Activated gamma-delta T cell (primary cell): ENCODE data around the gene STEAP1.
A peak's percentile ranks its signal among the peaks of the same experiment; 100 is the strongest.
"Not testable (repeated sequence)": the region's sequence is repeated elsewhere in the genome, so short reads cannot be mapped to it uniquely, and the experiment has no call there.

Experiments
- DNase-seq: peaks from one replicate; lab custom pipeline; 2025; lab: John Stamatoyannopoulos, UW
- total RNA-seq, 2 donors: gene quantifications; one replicate each; lab custom pipeline; 2026; lab: John Stamatoyannopoulos, UW

STEAP1 gene
- 0.04 to 0.10 reads per million in 2 donors for total RNA-seq

- DNase-seq = peak; percentile 64
Measured at GRCh38 chr7:90153943-90154771, at the start of gene STEAP1. STEAP1 (plus strand) TSS chr7:90154469; CDS start chr7:90159789, 5,320 bp downstream.

- not testable (repeated sequence) for DNase-seq
Measured at GRCh38 chr7:90114972-90115371, 39.3 kb upstream of the STEAP1 start.

- not testable (repeated sequence) for DNase-seq
Measured at GRCh38 chr7:90118551-90119177, 35.6 kb upstream of the STEAP1 start.

- no peak for DNase-seq
Measured at GRCh38 chr7:90119178-90119971, 34.9 kb upstream of the STEAP1 start.

GRCh38 chr7:90120205-90120604 is 34.1 kb upstream of the STEAP1 start:
- not testable (repeated sequence) for DNase-seq

GRCh38 chr7:90131746-90132145 is 22.5 kb upstream of the STEAP1 start:
- DNase-seq = not testable (repeated sequence)

GRCh38 chr7:90147079-90147960 is 6.9 kb upstream of the STEAP1 start:
- not testable (repeated sequence) for DNase-seq

GRCh38 chr7:90149428-90149827 is 4.8 kb upstream of the STEAP1 start:
- DNase-seq = not testable (repeated sequence)

GRCh38 chr7:90151884-90152283 is 2.4 kb upstream of the STEAP1 start:
- DNase-seq = not testable (repeated sequence)

GRCh38 chr7:90152642-90153253 is 1.5 kb upstream of the STEAP1 start:
- not testable (repeated sequence) for DNase-seq

GRCh38 chr7:90155206-90155605 is 937 bp downstream of the STEAP1 start:
- DNase-seq = no peak

- not testable (repeated sequence) for DNase-seq
Measured at GRCh38 chr7:90157331-90157730, 3.1 kb downstream of the STEAP1 start.

- not testable (repeated sequence) for DNase-seq
Measured at GRCh38 chr7:90157761-90158350, 3.6 kb downstream of the STEAP1 start.

GRCh38 chr7:90163534-90163933 is 9.3 kb downstream of the STEAP1 start:
- DNase-seq = no peak

- no peak for DNase-seq
Measured at GRCh38 chr7:90165724-90166123, 11.5 kb downstream of the STEAP1 start.

GRCh38 chr7:90166153-90166552 is 11.9 kb downstream of the STEAP1 start:
- DNase-seq = no peak

GRCh38 chr7:90167361-90167760 is 13.1 kb downstream of the STEAP1 start:
- DNase-seq = no peak

- DNase-seq = no peak
Measured at GRCh38 chr7:90169891-90170290, 15.6 kb downstream of the STEAP1 start.

GRCh38 chr7:90172121-90172520 is 17.9 kb downstream of the STEAP1 start:
- no peak for DNase-seq

GRCh38 chr7:90172624-90173023 is 18.4 kb downstream of the STEAP1 start:
- no peak for DNase-seq
